SK-N-SH (cell line): ENCODE results near the gene ME3. TPM values are rescaled to one million over a fixed set of nuclear protein-coding genes. Genes with fewer than 3 reads are reported as not detected.
A peak's percentile ranks its signal among the peaks of the same experiment; 100 is the strongest.

Experiments
- CTCF ChIA-PET: fragments of 300-600, 350-600 bp; formaldehyde crosslinking; extraction: SDS; loops from one replicate; lab custom pipeline; 2021; lab: Yijun Ruan, JAX
- POLR2A ChIA-PET: fragments of 350-600 bp; sonication (Branson Sonifier 250); formaldehyde crosslinking; extraction: SDS; loops from one replicate; lab custom pipeline; 2020; ENCODE audit warnings: antibody characterized with exemption, inconsistent platforms; lab: Yijun Ruan, JAX
- DNase-seq: peaks from one replicate; pipeline ENCODE4 v3.0.0; 2012
- H2AFZ ChIP-seq: fragments of 200-600 bp; sonication (generic); 2 replicates; pipeline ENCODE4 v1.8.1; 2016; ENCODE audit warnings: antibody characterized with exemption, mild to moderate bottlenecking, low read depth
- H3F3A ChIP-seq: fragments of 200-600 bp; sonication (generic); replicated peaks from 2 replicates; pipeline ENCODE3; 2016; ENCODE audit warnings: antibody characterized with exemption, mild to moderate bottlenecking; ENCODE audit not compliant: insufficient read depth
- H3K27ac ChIP-seq, 2 experiments: fragments of 200-500 bp in 1 of 2; fragments of 200-600 bp in 1 of 2; sonication (Bioruptor generic) in 1 of 2; sonication (generic), shearing (Covaris generic) in 1 of 2; 2 replicates each; pipeline versions ENCODE4 v1.5.1 to v1.6.1; 2014 to 2016; ENCODE audit warnings: low read depth in 2 of 2, inconsistent platforms in 1 of 2, low read length in 1 of 2, mild to moderate bottlenecking in 1 of 2, mixed read lengths in 1 of 2
- H3K27me3 ChIP-seq: fragments of 200-600 bp; sonication (generic), shearing (Covaris generic); 2 replicates; pipeline ENCODE4 v1.6.1; 2016; ENCODE audit warnings: mixed run types; ENCODE audit not compliant: insufficient read depth
- H3K36me3 ChIP-seq, 2 experiments: fragments of 200-500 bp in 1 of 2; fragments of 200-600 bp in 1 of 2; sonication (Bioruptor generic) in 1 of 2; sonication (generic) in 1 of 2; replicated peaks in 1 of 2; 2 replicates each; pipeline versions ENCODE3 to v1.5.1; 2014 to 2016; ENCODE audit warnings: low read length in 1 of 2, mild to moderate bottlenecking in 1 of 2; ENCODE audit not compliant: insufficient read depth in 2 of 2, control insufficient read depth in 1 of 2
- H3K4me1 ChIP-seq, 2 experiments: fragments of 200-500 bp in 1 of 2; fragments of 200-600 bp in 1 of 2; sonication (Bioruptor generic) in 1 of 2; sonication (generic), shearing (Covaris generic) in 1 of 2; 2 replicates each; pipeline versions ENCODE4 v1.5.1 to v1.6.1; 2014 to 2016; ENCODE audit warnings: low read depth in 1 of 2, low read length in 1 of 2, mixed run types in 1 of 2; ENCODE audit not compliant: insufficient read depth in 2 of 2, control insufficient read depth in 1 of 2
- H3K4me2 ChIP-seq: fragments of 200-600 bp; sonication (generic), shearing (Covaris generic); 2 replicates; pipeline ENCODE4 v1.6.1; 2017; ENCODE audit warnings: mixed run types
- H3K4me3 ChIP-seq, 2 experiments: fragments of 200-500 bp in 1 of 2; fragments of 200-600 bp in 1 of 2; sonication (Bioruptor generic) in 1 of 2; sonication (generic), shearing (Covaris generic) in 1 of 2; 2 replicates each; pipeline versions ENCODE4 v1.5.1 to v1.8.1; 2014 to 2016; ENCODE audit warnings: low read depth in 2 of 2, inconsistent platforms in 1 of 2, low read length in 1 of 2, mild to moderate bottlenecking in 1 of 2, mixed read lengths in 1 of 2, moderate library complexity in 1 of 2
- H3K79me2 ChIP-seq: fragments of 200-600 bp; sonication (generic); 2 replicates; pipeline ENCODE4 v1.8.1; 2017; ENCODE audit warnings: mild to moderate bottlenecking; ENCODE audit not compliant: insufficient read depth
- H3K9ac ChIP-seq: fragments of 200-600 bp; sonication (generic); 2 replicates; pipeline ENCODE4 v1.6.1; 2017; ENCODE audit warnings: mixed run types
- H3K9me2 ChIP-seq: fragments of 200-600 bp; sonication (generic); 2 replicates; pipeline ENCODE4 v1.6.1; 2017; ENCODE audit warnings: mixed run types
- H3K9me3 ChIP-seq: fragments of 200-600 bp; sonication (generic); 2 replicates; pipeline ENCODE4 v1.6.1; 2017; ENCODE audit warnings: mixed run types, mild to moderate bottlenecking, moderate library complexity
- H4K20me1 ChIP-seq: fragments of 200-600 bp; sonication (generic); 2 replicates; pipeline ENCODE4 v1.6.1; 2017; ENCODE audit warnings: mild to moderate bottlenecking, mixed run types; ENCODE audit not compliant: insufficient read depth
- CHD2 ChIP-seq: fragments of 150-350 bp; IDR thresholded peaks from 2 replicates; pipeline ENCODE4 v1.6.1; 2018; ENCODE audit warnings: low read length; ENCODE audit not compliant: partially characterized antibody
- CTCF ChIP-seq: fragments of 200-600 bp; sonication (generic); IDR thresholded peaks from 2 replicates; pipeline ENCODE4 v1.6.1; 2017; ENCODE audit warnings: antibody characterized with exemption, mild to moderate bottlenecking, moderate library complexity
- ELF1 ChIP-seq: IDR thresholded peaks from 2 replicates; pipeline ENCODE4 v1.4.0; 2012
- EP300 ChIP-seq, 2 experiments: IDR thresholded peaks; 2 replicates each; pipeline versions ENCODE4 v1.4.0 to v1.6.1; 2012; ENCODE audit warnings: borderline replicate concordance in 1 of 2, low read depth in 1 of 2, low read length in 1 of 2
- FOSL2 ChIP-seq: IDR thresholded peaks from 2 replicates; pipeline ENCODE4 v1.4.0; 2012; ENCODE audit warnings: low read depth, mild to moderate bottlenecking, moderate library complexity, borderline replicate concordance
- FOXM1 ChIP-seq: IDR thresholded peaks from 2 replicates; pipeline ENCODE4 v1.4.0; 2012; ENCODE audit warnings: low read depth, mild to moderate bottlenecking
- GABPA ChIP-seq: IDR thresholded peaks from 2 replicates; pipeline ENCODE4 v1.4.0; 2012; ENCODE audit warnings: low read depth, mild to moderate bottlenecking
- IRF3 ChIP-seq: fragments of 150-350 bp; IDR thresholded peaks from 2 replicates; pipeline ENCODE4 v1.6.1; 2016; ENCODE audit warnings: mild to moderate bottlenecking, low read depth, low read length
- JUND ChIP-seq: IDR thresholded peaks from 2 replicates; pipeline ENCODE4 v1.4.0; 2012
- MAX ChIP-seq: IDR thresholded peaks from 2 replicates; pipeline ENCODE4 v1.4.0; 2012; ENCODE audit warnings: low read depth
- NRF1 ChIP-seq: IDR thresholded peaks from 2 replicates; pipeline ENCODE4 v1.6.1; 2012; ENCODE audit warnings: low read depth, mild to moderate bottlenecking, low read length
- PBX3 ChIP-seq: IDR thresholded peaks from 2 replicates; pipeline ENCODE4; 2012
- POLR2AphosphoS5 ChIP-seq: IDR thresholded peaks from 2 replicates; pipeline ENCODE4 v1.6.1; 2012; ENCODE audit warnings: low read depth, low read length
- RAD21 ChIP-seq: IDR thresholded peaks from 2 replicates; pipeline ENCODE4 v1.6.1; 2012; ENCODE audit warnings: mild to moderate bottlenecking, low read length
- RCOR1 ChIP-seq: fragments of 150-350 bp; IDR thresholded peaks from 2 replicates; pipeline ENCODE4 v1.6.1; 2017; ENCODE audit warnings: antibody characterized with exemption, low read length
- RXRA ChIP-seq: IDR thresholded peaks from 2 replicates; pipeline ENCODE4 v1.4.0; 2012; ENCODE audit warnings: low read depth, mild to moderate bottlenecking, borderline replicate concordance
- SIN3A ChIP-seq: IDR thresholded peaks from 2 replicates; pipeline ENCODE4 v1.6.1; 2012; ENCODE audit warnings: low read depth, mild to moderate bottlenecking, low read length, moderate library complexity, borderline replicate concordance
- SMC3 ChIP-seq: IDR thresholded peaks from 2 replicates; pipeline ENCODE4 v1.6.1; 2012; ENCODE audit warnings: low read depth, low read length, improper control_type of control experiment
- TCF12 ChIP-seq: IDR thresholded peaks from 2 replicates; pipeline ENCODE4 v1.4.0; 2012
- TEAD4 ChIP-seq: IDR thresholded peaks from 2 replicates; pipeline ENCODE4 v1.4.0; 2012; ENCODE audit warnings: mild to moderate bottlenecking, borderline replicate concordance; ENCODE audit not compliant: insufficient read depth
- USF2 ChIP-seq: fragments of 150-350 bp; IDR thresholded peaks from 2 replicates; pipeline ENCODE4 v1.6.1; 2017; ENCODE audit warnings: antibody characterized with exemption, low read length, low read depth, borderline replicate concordance
- YY1 ChIP-seq: IDR thresholded peaks from 2 replicates; pipeline ENCODE4 v1.4.0; 2012; ENCODE audit warnings: low read depth, mild to moderate bottlenecking
- WGBS: methylation state at CpG from one replicate; pipeline ENCODE4 v1.1.6; 2017; ENCODE audit warnings: low lambda C conversion rate; 5-methylcytosine and 5-hydroxymethylcytosine counted together
- polyA plus RNA-seq, 3 experiments: library from polyadenylated mRNA; depleted of rRNA; stranded (reverse); fragments of >200 nt; gene quantifications; 2 replicates each; pipeline ENCODE4 v1.2.3, GENCODE V29; 2012

The ME3 gene
- polyA plus RNA-seq, 1 of the 3 experiments (the other 2 are of a cell fraction), result 22.0 TPM

GRCh38 chr11:86670181-86670580, 2.2 kb downstream of the ME3 start:
- H3K9me2 ChIP-seq, result no peaks in the 10 kb centered on the region
- H4K20me1 ChIP-seq, result no peaks in the 10 kb centered on the region
- POLR2A ChIA-PET, result no interaction called here
- H3K9me3 ChIP-seq, result no peaks in the 10 kb centered on the region
- no peak for DNase-seq
- 59% methylated on average over 5 of the region's 5 CpGs for WGBS
- peaks cover 8 to 11% of the 10 kb centered on the region in 2 experiments; a peak in 3 of 4 replicates for H3K4me1 ChIP-seq
- no peak for TF ChIP-seq ELF1
- no peak for TF ChIP-seq YY1
- TF ChIP-seq FOSL2, result no peak
- TF ChIP-seq RAD21, result no peak
- TF ChIP-seq GABPA, result no peak
- TF ChIP-seq PBX3, result 0 out of 2 replicates have a peak, but pooled peaks have one; percentile 22
- peak; percentile 10; the same call in 1 of the 2 replicates for TF ChIP-seq MAX
- TF ChIP-seq TEAD4, result no peak
- no peak for TF ChIP-seq CHD2
- TF ChIP-seq USF2, result no peak
- no peak for TF ChIP-seq EP300 (IDR thresholded peaks at IDR 0.05; ENCODE audit: borderline replicate concordance in 1 of 2, low read depth in 1 of 2, low read length in 1 of 2)
- TF ChIP-seq SIN3A, result no peak
- peak; percentile 69 for TF ChIP-seq TCF12
- no peak for TF ChIP-seq NRF1
- no peak for TF ChIP-seq RXRA
- H3K79me2 ChIP-seq, result peaks cover 4% of the 10 kb centered on the region; the same call in 1 of the 2 replicates
- H3K36me3 ChIP-seq, result peaks cover 0 to 3% of the 10 kb centered on the region in 2 experiments
- no peaks in the 10 kb centered on the region for H3F3A ChIP-seq
- peak overlapping the region; percentile 77; the same call in 1 of the 2 replicates for H3K9ac ChIP-seq
- peak overlapping the region; percentile 88; the same call in 1 of the 2 replicates for H3K4me2 ChIP-seq
- peak overlapping the region in 1 of 2 experiments; percentile 46; a peak in 2 of 4 replicates for H3K27ac ChIP-seq
- H2AFZ ChIP-seq, result no peak overlapping the region
- H3K27me3 ChIP-seq, result no peaks in the 10 kb centered on the region
- no peak overlapping the region for H3K4me3 ChIP-seq
- CTCF ChIA-PET, result no interaction called here

GRCh38 chr11:86669424-86669823, 3.0 kb downstream of the ME3 start:
- Histone ChIP-seq H3F3A (no peaks in the 10 kb centered on the region), H3K36me3 (peaks cover 0 to 4% of the 10 kb centered on the region in 2 experiments), H3K4me3 (no peak overlapping the region), H3K27ac (no peak overlapping the region), H3K9me3 (no peaks in the 10 kb centered on the region), H3K4me1 (peaks cover 8 to 11% of the 10 kb centered on the region in 2 experiments; a peak in 3 of 4 replicates), H3K79me2 (peaks cover 4% of the 10 kb centered on the region; the same call in 1 of the 2 replicates), H3K27me3 (no peaks in the 10 kb centered on the region), H3K9me2 (no peaks in the 10 kb centered on the region), H2AFZ (no peak overlapping the region), H3K9ac (no peak overlapping the region), H4K20me1 (no peaks in the 10 kb centered on the region), H3K4me2 (no peak overlapping the region)
- DNase-seq, result no peak
- ChIA-PET POLR2A (no interaction called here), CTCF (no interaction called here)
- WGBS, result 87% methylated on average over 7 of the region's 7 CpGs
- TF ChIP-seq RXRA, result no peak
- TF ChIP-seq JUND, result no peak
- TF ChIP-seq POLR2AphosphoS5, result no peak
- no peak for TF ChIP-seq PBX3
- TF ChIP-seq CHD2, result no peak
- TF ChIP-seq IRF3, result no peak
- TF ChIP-seq CTCF, result no peak
- no peak for TF ChIP-seq FOXM1
- TF ChIP-seq YY1, result no peak
- TF ChIP-seq RCOR1, result no peak
- no peak for TF ChIP-seq MAX
- TF ChIP-seq SMC3, result no peak
